GM23338 (cell line): ENCODE measurements around the gene TNFRSF6B.
"Not testable (repeated sequence)": the region's sequence is repeated elsewhere in the genome, so short reads cannot be mapped to it uniquely, and the experiment has no call there.

Source experiments
- CREB1 ChIP-seq: fragments of 250-450 bp; sonication (Bioruptor Pico); IDR thresholded peaks from 2 replicates; pipeline ENCODE4 v1.5.0; 2020; ENCODE audit warnings: low read depth, mild to moderate bottlenecking, moderate library complexity
- CTCF ChIP-seq, 2 experiments: fragments of 200-600 bp in 1 of 2; sonication (generic) in 1 of 2; conservative IDR thresholded peaks; 2 replicates each; pipeline versions ENCODE4 v1.5.1 to v1.6.1; 2016 to 2017; ENCODE audit warnings: antibody characterized with exemption in 2 of 2, low read depth in 2 of 2, mild to moderate bottlenecking in 2 of 2, moderate library complexity in 1 of 2
- ETS1 ChIP-seq: IDR thresholded peaks from 2 replicates; pipeline ENCODE4 v1.6.1; 2016; ENCODE audit warnings: antibody characterized with exemption
- EZH2 ChIP-seq: fragments of 200-600 bp; sonication (generic); IDR thresholded peaks from one replicate; pipeline ENCODE4 v1.8.0; 2017; ENCODE audit warnings: antibody characterized with exemption, mild to moderate bottlenecking, low read depth; ENCODE audit not compliant: unreplicated experiment
- EZH2phosphoT487 ChIP-seq: fragments of 200-600 bp; sonication (generic); IDR thresholded peaks from one replicate; pipeline ENCODE4 v1.8.1; 2018; ENCODE audit warnings: antibody characterized with exemption; ENCODE audit not compliant: unreplicated experiment
- JUNB ChIP-seq: IDR thresholded peaks from one replicate; pipeline ENCODE4 v1.6.1; 2016; ENCODE audit warnings: antibody characterized with exemption; ENCODE audit not compliant: unreplicated experiment
- POLR2AphosphoS5 ChIP-seq: IDR thresholded peaks from 2 replicates; pipeline ENCODE4 v1.6.1; 2016; ENCODE audit warnings: antibody characterized with exemption, low read depth
- REST ChIP-seq: IDR thresholded peaks from one replicate; pipeline ENCODE4 v1.6.1; 2018; ENCODE audit warnings: antibody characterized with exemption; ENCODE audit not compliant: unreplicated experiment
- STAT1 ChIP-seq: IDR thresholded peaks from one replicate; pipeline ENCODE4 v1.6.1; 2016; ENCODE audit warnings: antibody characterized with exemption; ENCODE audit not compliant: unreplicated experiment
- ZNF114 ChIP-seq: fragments of 250-450 bp; sonication (Bioruptor Pico); IDR thresholded peaks from 2 replicates; pipeline ENCODE4 v1.5.0; 2020; ENCODE audit warnings: mild to moderate bottlenecking, moderate library complexity
- ZNF331 ChIP-seq: fragments of 250-450 bp; sonication (Bioruptor Pico); IDR thresholded peaks from 2 replicates; pipeline ENCODE4 v1.5.0; 2020; ENCODE audit warnings: low read depth, mild to moderate bottlenecking, moderate library complexity
- ZNF462 ChIP-seq: fragments of 250-450 bp; sonication (Bioruptor Pico); IDR thresholded peaks from 2 replicates; pipeline ENCODE4 v1.5.0; 2020; ENCODE audit warnings: mild to moderate bottlenecking, moderate library complexity

GRCh38 chr20:63671695-63672094 lies 24.8 kb upstream of the TNFRSF6B start:
- TF ChIP-seq CTCF (conservative IDR thresholded peaks at IDR 0.05; ENCODE audit: low read depth in 2 of 2); EZH2; POLR2AphosphoS5; ZNF331 (CRISPR knock-in tag); JUNB; EZH2phosphoT487; REST; CREB1 (CRISPR knock-in tag); ZNF114 (CRISPR knock-in tag); ZNF462 (CRISPR knock-in tag); STAT1; ETS1: not testable (repeated sequence)
